HCT116 (cell line): Measurements from ENCODE around the gene ACACA. TPM values are rescaled to one million over a fixed set of nuclear protein-coding genes. Genes with fewer than 3 reads are reported as not detected.

ENCODE experiments used
- ATAC-seq: fragments of 200-7000 bp; cut with Tn5 transposase; 2 replicates; pipeline ENCODE4 v1.9.1; 2020; ENCODE audit warnings: mild to moderate bottlenecking, moderate library complexity
- BruUV-seq: library from RNA; stranded (reverse); fragments of 400-500 nt; replicated peaks from 2 replicates; lab custom pipeline; 2021; lab: Mats Ljungman, UMichigan
- CTCF ChIA-PET: fragments of 300-600 bp; sonication (Branson Sonifier 250); formaldehyde crosslinking; loops from one replicate; lab custom pipeline; 2021; ENCODE audit warnings: antibody characterized with exemption; lab: Charles Lee
- POLR2A ChIA-PET: fragments of 300-600, 350-600 bp; sonication (Branson Sonifier 250); formaldehyde crosslinking; loops from one replicate; lab custom pipeline; 2021; ENCODE audit warnings: antibody characterized with exemption; lab: Charles Lee
- RAD21 ChIA-PET, 2 experiments: fragments of 300-600 bp; sonication (Branson Sonifier 250); formaldehyde crosslinking; loops; one replicate each; lab custom pipeline; 2023; ENCODE audit warnings: low total read pairs in 2 of 2; ENCODE audit not compliant: uncharacterized antibody in 2 of 2, unreplicated experiment in 2 of 2, low non-redundant PET in 1 of 2; lab: Charles Lee
- DNase-seq: peaks from one replicate; pipeline ENCODE4 v3.0.0-alpha.2; 2010; ENCODE audit warnings: low read depth, low spot score
- H2AFZ ChIP-seq: fragments of 200-600 bp; shearing (Covaris generic), sonication (generic); 2 replicates; pipeline ENCODE4 v1.6.1; 2017; ENCODE audit warnings: low read depth, mixed run types, mixed read lengths, antibody characterized with exemption, low read length; ENCODE audit not compliant: poor library complexity, severe bottlenecking
- H3K27ac ChIP-seq: 2 replicates; pipeline ENCODE4 v1.5.1; 2012; ENCODE audit warnings: low read depth, low read length
- H3K27me3 ChIP-seq: fragments of 200-600 bp; sonication (generic); 2 replicates; pipeline ENCODE4 v1.6.1; 2016; ENCODE audit warnings: mixed run types, low read length, mixed read lengths; ENCODE audit not compliant: insufficient read depth
- H3K36me3 ChIP-seq, 2 experiments: fragments of 200-500 bp in 1 of 2; fragments of 200-600 bp in 1 of 2; sonication (Bioruptor generic) in 1 of 2; sonication (generic) in 1 of 2; 2 replicates each; pipeline versions ENCODE4 v1.5.1 to v1.6.1; 2014 to 2016; ENCODE audit warnings: low read length in 2 of 2, inconsistent platforms in 1 of 2, mixed read lengths in 1 of 2, mixed run types in 1 of 2; ENCODE audit not compliant: insufficient read depth in 2 of 2, control insufficient read depth in 1 of 2
- H3K4me1 ChIP-seq, 2 experiments: fragments of 200-600 bp in 1 of 2; sonication (generic) in 1 of 2; 2 replicates each; pipeline versions ENCODE4 v1.5.1 to v1.6.1; 2012 to 2017; ENCODE audit warnings: low read length in 2 of 2, inconsistent platforms in 1 of 2, mild to moderate bottlenecking in 1 of 2, mixed read lengths in 1 of 2, mixed run types in 1 of 2, moderate library complexity in 1 of 2; ENCODE audit not compliant: insufficient read depth in 2 of 2, control insufficient read depth in 1 of 2
- H3K4me2 ChIP-seq: fragments of 200-600 bp; sonication (generic); 2 replicates; pipeline ENCODE4 v1.6.1; 2017; ENCODE audit warnings: mixed run types, low read length, mixed read lengths
- H3K4me3 ChIP-seq, 2 experiments: fragments of 200-600 bp in 1 of 2; sonication (generic) in 1 of 2; replicated peaks in 1 of 2; 2 replicates each; pipeline ENCODE4 v1.5.1; 2011 to 2016; ENCODE audit warnings: low read length in 2 of 2, control low read depth in 1 of 2, low read depth in 1 of 2, mild to moderate bottlenecking in 1 of 2, mixed read lengths in 1 of 2, mixed run types in 1 of 2
- H3K79me2 ChIP-seq: fragments of 200-600 bp; sonication (generic); 2 replicates; pipeline ENCODE4 v1.6.1; 2017; ENCODE audit warnings: mild to moderate bottlenecking, mixed run types, low read length, moderate library complexity, mixed read lengths; ENCODE audit not compliant: insufficient read depth
- H3K9ac ChIP-seq: fragments of 200-600 bp; sonication (generic); 2 replicates; pipeline ENCODE4 v1.6.1; 2016; ENCODE audit warnings: low read length, mixed read lengths
- H3K9me2 ChIP-seq: fragments of 200-600 bp; sonication (generic), shearing (Covaris generic); 2 replicates; pipeline ENCODE4 v1.6.1; 2017; ENCODE audit warnings: mixed run types, mild to moderate bottlenecking, moderate library complexity; ENCODE audit not compliant: insufficient read depth
- H3K9me3 ChIP-seq, 2 experiments: fragments of 200-500 bp in 1 of 2; fragments of 200-600 bp in 1 of 2; sonication (Bioruptor generic) in 1 of 2; sonication (generic) in 1 of 2; 2 replicates each; pipeline ENCODE4 v1.6.1; 2014 to 2017; ENCODE audit warnings: low read length in 2 of 2, mixed read lengths in 2 of 2, inconsistent platforms in 1 of 2, low read depth in 1 of 2, mild to moderate bottlenecking in 1 of 2, mixed run types in 1 of 2, moderate library complexity in 1 of 2; ENCODE audit not compliant: control insufficient read depth in 1 of 2, insufficient read depth in 1 of 2
- H4K20me1 ChIP-seq: fragments of 200-600 bp; sonication (generic), shearing (Covaris generic); 2 replicates; pipeline ENCODE4 v1.6.1; 2017; ENCODE audit warnings: mixed run types, mild to moderate bottlenecking, moderate library complexity; ENCODE audit not compliant: insufficient read depth
- CTCF ChIP-seq, 3 experiments: fragments of 200-600 bp in 1 of 3; sonication (generic) in 1 of 3; IDR thresholded peaks in 2 of 3; conservative IDR thresholded peaks in 1 of 3; 2 replicates each; pipeline ENCODE4 v1.5.1; 2012 to 2017; ENCODE audit warnings: low read depth in 2 of 3, low read length in 2 of 3, antibody characterized with exemption in 1 of 3, borderline replicate concordance in 1 of 3, control low read depth in 1 of 3, mild to moderate bottlenecking in 1 of 3, mixed read lengths in 1 of 3, mixed run types in 1 of 3, moderate library complexity in 1 of 3; ENCODE audit not compliant: insufficient read depth in 1 of 3
- EGR1 ChIP-seq: IDR thresholded peaks from 2 replicates; pipeline ENCODE4 v1.6.1; 2012; ENCODE audit warnings: low read depth
- EZH2phosphoT487 ChIP-seq: fragments of 200-600 bp; IDR thresholded peaks from 2 replicates; pipeline ENCODE4 v1.6.1; 2018; ENCODE audit warnings: antibody characterized with exemption, borderline replicate concordance
- REST ChIP-seq: IDR thresholded peaks from 2 replicates; pipeline ENCODE4 v1.6.1; 2012; ENCODE audit warnings: low read depth
- intact Hi-C: fragments of 100-400 bp; cut with micrococcal nuclease; formaldehyde crosslinking; loops from 2 replicates; pipeline ENCODE4 v1.10.0; 2022
- total RNA-seq: library from RNA; stranded (reverse); gene quantifications from one replicate; pipeline ENCODE4 v1.2.1, GENCODE V29; 2021; ENCODE audit not compliant: unreplicated experiment
- TF ChIP-seq, protein P1 (sequence below): IDR thresholded peaks from 2 replicates; pipeline ENCODE4 v1.6.1; 2012

The ACACA gene
- total RNA-seq, 1 experiment from 2014 or later, result 161 TPM

- no peaks in the 10 kb centered on the region for H3K9me2 ChIP-seq
- intact Hi-C loops, result no loop called here
- RAD21 ChIA-PET, result no interaction called here
- H3K27me3 ChIP-seq, result no peaks in the 10 kb centered on the region
- CTCF ChIA-PET, result interaction anchor here (2.0 kb wide), 1 partner anchor 56 kb away, joined by 6 read pairs; no protein-coding TSS in a partner anchor
- no peaks in the 10 kb centered on the region for H3K9me3 ChIP-seq
- no peaks in the 10 kb centered on the region; the same call in 1 of the 2 replicates for H4K20me1 ChIP-seq
- no peak for TF ChIP-seq REST
- TF ChIP-seq, protein P1, sequence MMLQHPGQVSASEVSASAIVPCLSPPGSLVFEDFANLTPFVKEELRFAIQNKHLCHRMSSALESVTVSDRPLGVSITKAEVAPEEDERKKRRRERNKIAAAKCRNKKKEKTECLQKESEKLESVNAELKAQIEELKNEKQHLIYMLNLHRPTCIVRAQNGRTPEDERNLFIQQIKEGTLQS, result no peak
- no peak for TF ChIP-seq EGR1
- H3K9ac ChIP-seq, result no peak overlapping the region
- H3K27ac ChIP-seq, result no peak overlapping the region
- H3K4me3 ChIP-seq, result no peak overlapping the region
- no peak overlapping the region for H2AFZ ChIP-seq
- no peak for DNase-seq
- H3K4me1 ChIP-seq, result no peaks in the 10 kb centered on the region
- no peak for ATAC-seq
- no TSS peak for BruUV-seq
- POLR2A ChIA-PET, result no interaction called here
- no peak overlapping the region for H3K4me2 ChIP-seq
- H3K79me2 ChIP-seq, result peaks cover 65% of the 10 kb centered on the region
- H3K36me3 ChIP-seq, result peaks cover 4 to 5% of the 10 kb centered on the region in 2 experiments; a peak in 2 of 4 replicates
Observed at GRCh38 chr17:37317867-37318266, 88.8 kb downstream of the ACACA start.

GRCh38 chr17:37315601-37316000 is 91.0 kb downstream of the ACACA start:
- H3K9me3 ChIP-seq, result no peaks in the 10 kb centered on the region
- no peak overlapping the region for H2AFZ ChIP-seq
- DNase-seq (no peak), ATAC-seq (no peak)
- peaks cover 65% of the 10 kb centered on the region for H3K79me2 ChIP-seq
- H3K4me2 ChIP-seq, result no peak overlapping the region
- H3K4me3 ChIP-seq, result no peak overlapping the region
- peaks cover 4% of the 10 kb centered on the region in 2 experiments; a peak in 2 of 4 replicates for H3K36me3 ChIP-seq
- ChIA-PET RAD21 (no interaction called here), CTCF (no interaction called here), POLR2A (interaction anchor here (0.6 kb wide), 1 partner anchor 44 kb away, joined by 5 read pairs; no protein-coding TSS in a partner anchor)
- H3K9ac ChIP-seq, result no peak overlapping the region
- peaks cover 3% of the 10 kb centered on the region for H4K20me1 ChIP-seq
- no peak overlapping the region for H3K27ac ChIP-seq
- TSS peak; percentile 10 for BruUV-seq
- H3K27me3 ChIP-seq, result no peaks in the 10 kb centered on the region
- intact Hi-C loops, result no loop called here
- no peaks in the 10 kb centered on the region for H3K4me1 ChIP-seq
- TF ChIP-seq CTCF (IDR thresholded peaks at IDR 0.05 in 2 of 3, conservative IDR thresholded peaks at IDR 0.05 in 1 of 3; ENCODE audit: borderline replicate concordance in 1 of 3, insufficient read depth in 1 of 3, low read depth in 2 of 3, low read length in 2 of 3) (no peak), REST (no peak), EZH2phosphoT487 (no peak)
- no peaks in the 10 kb centered on the region for H3K9me2 ChIP-seq
